Esophagus muscularis mucosa (tissue), 4 donors: Measurements from ENCODE around the gene NQO1.

Source experiments
- EP300 ChIP-seq: sonication (generic); formaldehyde crosslinking; IDR thresholded peaks from one replicate; pipeline ENCODE4 v1.6.1; 2017; ENCODE audit warnings: antibody characterized with exemption
- POLR2A ChIP-seq: fragments of 450-650 bp; IDR thresholded peaks from one replicate; pipeline ENCODE4 v1.6.1; 2017; ENCODE audit warnings: antibody characterized with exemption, moderate library complexity, mild to moderate bottlenecking, low read depth
- POLR2AphosphoS5 ChIP-seq, 2 donors: sonication (generic); formaldehyde crosslinking; IDR thresholded peaks; one replicate each; pipeline ENCODE4 v1.6.1; 2017; ENCODE audit warnings: antibody characterized with exemption in 2 of 2
- TF ChIP-seq, protein P1 (sequence below), 3 experiments: fragments of 200-600 bp in 2 of 3; fragments of 450-650 bp in 1 of 3; sonication (generic) in 2 of 3; IDR thresholded peaks; one replicate each; pipeline ENCODE4 v1.5.1; 2017 to 2019; ENCODE audit warnings: antibody characterized with exemption in 3 of 3, mild to moderate bottlenecking in 2 of 3, moderate library complexity in 1 of 3

DNA sequence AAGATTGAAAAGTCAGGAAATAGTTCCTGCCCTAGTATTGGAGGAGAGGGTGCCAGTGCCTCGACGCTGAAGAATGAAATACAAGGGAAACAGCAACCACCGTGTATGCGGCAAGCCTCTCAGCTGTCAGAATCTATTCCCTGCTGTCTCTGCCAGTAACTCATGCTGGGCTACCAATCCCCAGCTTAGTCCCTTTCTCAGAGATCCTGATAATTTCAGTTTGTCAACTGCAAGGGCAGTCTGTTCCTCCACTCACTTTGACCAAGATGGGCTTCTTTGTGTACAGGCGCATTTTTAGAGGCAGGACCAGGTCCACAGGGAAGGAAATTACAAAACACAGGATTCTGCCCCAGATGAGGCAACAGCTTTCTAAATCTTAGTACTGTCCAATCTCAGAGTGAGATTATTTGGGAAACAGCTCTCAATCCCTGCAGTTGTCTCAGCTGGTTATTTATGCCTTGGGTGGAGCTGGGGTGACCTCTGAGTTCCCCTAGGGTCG lies 1.3 kb downstream of the NQO1 start:
- TF ChIP-seq, protein P1, sequence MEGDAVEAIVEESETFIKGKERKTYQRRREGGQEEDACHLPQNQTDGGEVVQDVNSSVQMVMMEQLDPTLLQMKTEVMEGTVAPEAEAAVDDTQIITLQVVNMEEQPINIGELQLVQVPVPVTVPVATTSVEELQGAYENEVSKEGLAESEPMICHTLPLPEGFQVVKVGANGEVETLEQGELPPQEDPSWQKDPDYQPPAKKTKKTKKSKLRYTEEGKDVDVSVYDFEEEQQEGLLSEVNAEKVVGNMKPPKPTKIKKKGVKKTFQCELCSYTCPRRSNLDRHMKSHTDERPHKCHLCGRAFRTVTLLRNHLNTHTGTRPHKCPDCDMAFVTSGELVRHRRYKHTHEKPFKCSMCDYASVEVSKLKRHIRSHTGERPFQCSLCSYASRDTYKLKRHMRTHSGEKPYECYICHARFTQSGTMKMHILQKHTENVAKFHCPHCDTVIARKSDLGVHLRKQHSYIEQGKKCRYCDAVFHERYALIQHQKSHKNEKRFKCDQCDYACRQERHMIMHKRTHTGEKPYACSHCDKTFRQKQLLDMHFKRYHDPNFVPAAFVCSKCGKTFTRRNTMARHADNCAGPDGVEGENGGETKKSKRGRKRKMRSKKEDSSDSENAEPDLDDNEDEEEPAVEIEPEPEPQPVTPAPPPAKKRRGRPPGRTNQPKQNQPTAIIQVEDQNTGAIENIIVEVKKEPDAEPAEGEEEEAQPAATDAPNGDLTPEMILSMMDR (IDR thresholded peaks at IDR 0.05): no peak
- TF ChIP-seq POLR2A: no peak
- TF ChIP-seq EP300: no peak
- no peak for TF ChIP-seq POLR2AphosphoS5 (IDR thresholded peaks at IDR 0.05)
